ENCODE data around the gene EXOG. TPM values are rescaled to one million over a fixed set of nuclear protein-coding genes. Genes with fewer than 3 reads are reported as not detected.

EXOG gene
- total RNA-seq, 6 experiments from 2014 or later: 2.7 to 5.3 (median 3.9) TPM

DNA sequence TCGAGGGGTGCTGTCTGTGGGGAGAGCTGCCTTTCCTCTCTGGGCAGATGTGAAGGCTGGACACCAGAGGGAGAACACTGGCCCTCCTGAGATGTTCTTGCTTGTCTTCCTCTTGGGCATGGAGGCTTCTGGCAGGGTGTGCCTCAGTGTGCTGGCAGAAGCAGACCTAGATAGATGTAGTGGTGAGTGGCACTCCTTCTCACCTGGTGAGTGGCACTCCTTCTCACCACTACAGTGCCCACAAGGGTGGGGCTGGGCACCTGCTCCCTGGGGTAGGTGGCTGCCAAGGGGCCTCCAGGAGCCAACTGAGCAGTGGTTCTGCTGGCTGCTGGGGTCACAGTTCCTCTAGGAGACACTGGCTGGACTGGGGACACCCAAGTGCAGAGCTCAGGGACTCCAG, 23.8 kb upstream of the EXOG start:
- ATAC-seq (no peak), DNase-seq (no peak)
- no peak overlapping the region for H3K4me3 ChIP-seq
- intact Hi-C loops (cut with DNase I): loop anchor here in 1 of 2 donors (10.0 kb wide), 1 partner anchor 348 kb away; no protein-coding TSS in a partner anchor
- peaks cover 0 to 3% (median 0%) of the 10 kb centered on the region in 4 donors for H3K9me3 ChIP-seq
- TF ChIP-seq, protein P1, sequence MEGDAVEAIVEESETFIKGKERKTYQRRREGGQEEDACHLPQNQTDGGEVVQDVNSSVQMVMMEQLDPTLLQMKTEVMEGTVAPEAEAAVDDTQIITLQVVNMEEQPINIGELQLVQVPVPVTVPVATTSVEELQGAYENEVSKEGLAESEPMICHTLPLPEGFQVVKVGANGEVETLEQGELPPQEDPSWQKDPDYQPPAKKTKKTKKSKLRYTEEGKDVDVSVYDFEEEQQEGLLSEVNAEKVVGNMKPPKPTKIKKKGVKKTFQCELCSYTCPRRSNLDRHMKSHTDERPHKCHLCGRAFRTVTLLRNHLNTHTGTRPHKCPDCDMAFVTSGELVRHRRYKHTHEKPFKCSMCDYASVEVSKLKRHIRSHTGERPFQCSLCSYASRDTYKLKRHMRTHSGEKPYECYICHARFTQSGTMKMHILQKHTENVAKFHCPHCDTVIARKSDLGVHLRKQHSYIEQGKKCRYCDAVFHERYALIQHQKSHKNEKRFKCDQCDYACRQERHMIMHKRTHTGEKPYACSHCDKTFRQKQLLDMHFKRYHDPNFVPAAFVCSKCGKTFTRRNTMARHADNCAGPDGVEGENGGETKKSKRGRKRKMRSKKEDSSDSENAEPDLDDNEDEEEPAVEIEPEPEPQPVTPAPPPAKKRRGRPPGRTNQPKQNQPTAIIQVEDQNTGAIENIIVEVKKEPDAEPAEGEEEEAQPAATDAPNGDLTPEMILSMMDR (IDR thresholded peaks at IDR 0.05): no peak
- no peak for TF ChIP-seq POLR2A (IDR thresholded peaks at IDR 0.05)
- H3K4me1 ChIP-seq: peaks cover 3 to 57% (median 22%) of the 10 kb centered on the region in 4 donors
- WGBS (ENCODE audit: insufficient coverage, low coverage, low lambda C conversion rate, missing lambda C conversion rate): no CpG with 5 or more reads among the region's 1 CpG
- H3K36me3 ChIP-seq: no peaks in the 10 kb centered on the region
- peak overlapping the region in 1 of 3 donors; percentile 64 for H3K27ac ChIP-seq
- no peaks in the 10 kb centered on the region for H3K27me3 ChIP-seq

DNA sequence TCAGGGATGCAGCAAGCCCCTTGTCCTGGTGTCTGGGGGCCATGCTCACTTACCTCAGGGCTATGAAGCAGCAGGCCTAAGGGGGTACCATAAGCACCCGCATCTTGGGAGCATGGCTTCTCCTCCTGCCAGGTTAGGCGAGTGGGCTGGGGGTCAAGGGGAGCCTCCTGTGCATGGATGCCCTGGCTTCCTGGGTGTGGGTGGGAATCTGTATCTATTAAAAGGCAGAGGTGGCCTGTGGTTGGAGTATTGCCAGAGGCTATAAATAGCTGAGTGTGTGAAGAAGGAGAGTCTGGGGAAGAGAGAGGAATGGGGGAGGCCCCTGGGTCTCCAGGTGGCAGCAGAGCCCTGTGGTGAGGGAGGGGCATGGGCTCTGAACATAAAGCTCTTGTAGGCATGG, 22.9 kb upstream of the EXOG start:
- Histone ChIP-seq H3K27ac (no peak overlapping the region), H3K4me3 (no peak overlapping the region), H3K36me3 (no peaks in the 10 kb centered on the region), H3K9me3 (peaks cover 0 to 3% (median 0%) of the 10 kb centered on the region in 4 donors), H3K27me3 (no peaks in the 10 kb centered on the region), H3K4me1 (peaks cover 3 to 48% (median 20%) of the 10 kb centered on the region in 4 donors)
- DNase-seq (no peak), ATAC-seq (no peak)
- TF ChIP-seq, protein P1 (IDR thresholded peaks at IDR 0.05): no peak
- TF ChIP-seq POLR2A (IDR thresholded peaks at IDR 0.05): no peak
- no CpG with 5 or more reads among the region's 2 CpGs for WGBS (ENCODE audit: insufficient coverage, low coverage, low lambda C conversion rate, missing lambda C conversion rate)
- intact Hi-C loops (cut with DNase I): loop anchor here in 1 of 2 donors (10.0 kb wide), 1 partner anchor 348 kb away; no protein-coding TSS in a partner anchor

DNA sequence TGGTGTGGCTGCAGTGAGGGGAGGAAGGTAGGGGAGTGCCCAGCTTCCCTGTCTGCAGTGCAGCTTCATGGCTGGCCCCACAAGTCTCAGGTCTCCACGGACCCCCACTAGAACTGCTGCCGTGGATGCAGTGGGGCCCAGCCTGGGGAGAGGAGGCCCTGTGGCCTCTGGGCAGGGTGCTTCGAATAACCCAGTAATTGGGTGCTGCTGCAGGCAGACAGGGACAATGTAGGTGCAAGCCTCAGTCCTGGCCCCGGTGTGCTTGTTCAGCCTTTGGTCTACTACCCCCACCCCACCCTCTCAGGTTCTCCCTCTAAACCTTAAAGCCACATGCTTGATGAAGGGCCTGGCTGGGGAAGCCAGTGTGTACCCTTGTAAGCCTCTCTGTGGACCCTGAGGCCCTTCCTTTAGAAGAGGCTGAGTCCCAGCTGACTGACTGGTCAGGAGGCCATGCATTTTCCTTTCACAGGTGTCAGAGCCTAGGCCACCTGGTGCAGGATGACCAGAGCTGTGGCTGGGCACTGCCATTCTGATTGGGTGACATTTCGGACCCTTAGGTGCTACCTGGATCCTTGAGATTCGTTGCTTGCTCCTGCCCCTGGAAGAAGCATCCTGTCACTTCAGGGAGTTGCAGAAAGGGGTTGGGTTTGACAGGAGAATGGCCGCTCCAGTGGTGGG, 21.1 kb upstream of the EXOG start:
- ATAC-seq (no peak), DNase-seq (no peak)
- Histone ChIP-seq H3K9me3 (no peaks in the 10 kb centered on the region), H3K27ac (no peak overlapping the region), H3K36me3 (peaks cover 0 to 4% (median 0%) of the 10 kb centered on the region in 4 donors), H3K4me1 (peaks cover 3 to 34% (median 15%) of the 10 kb centered on the region in 4 donors), H3K27me3 (no peaks in the 10 kb centered on the region), H3K4me3 (no peak overlapping the region)
- WGBS (ENCODE audit: insufficient coverage, low coverage, low lambda C conversion rate, missing lambda C conversion rate): 100% methylated on average over 1 of the region's 7 CpGs
- intact Hi-C loops (cut with DNase I): loop anchor here in 1 of 2 donors (5.0 to 10.0 kb wide), 2 partner anchors 128 to 350 kb away; partner anchors contain the start of gene XYLB
- TF ChIP-seq POLR2A (IDR thresholded peaks at IDR 0.05): no peak
- TF ChIP-seq, protein P1 (IDR thresholded peaks at IDR 0.05): no peak

DNA sequence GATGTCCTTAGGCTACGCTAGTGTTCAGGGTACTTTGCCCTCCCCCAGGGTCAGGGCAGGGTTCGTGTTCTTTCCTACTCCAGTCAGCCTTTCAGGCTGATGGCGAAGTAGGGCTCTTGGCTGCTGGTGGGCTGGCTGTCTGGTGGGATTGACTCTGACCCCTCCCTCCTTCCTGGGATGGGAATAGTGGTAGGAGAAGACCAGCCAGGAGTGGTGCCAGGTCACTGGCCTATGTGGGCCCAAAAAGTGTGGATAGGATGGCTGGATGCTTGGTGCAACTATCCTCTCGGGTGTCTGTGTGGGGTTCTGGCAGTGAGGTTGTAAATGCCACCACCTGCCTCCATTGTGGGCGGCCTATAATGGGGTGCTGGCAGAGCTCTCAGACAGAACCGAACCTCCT, 20.4 kb upstream of the EXOG start:
- Histone ChIP-seq H3K27ac (no peak overlapping the region), H3K36me3 (peaks cover 0 to 9% (median under 1%) of the 10 kb centered on the region in 4 donors), H3K27me3 (no peaks in the 10 kb centered on the region), H3K4me1 (peaks cover 3 to 28% (median 12%) of the 10 kb centered on the region in 4 donors), H3K4me3 (no peak overlapping the region), H3K9me3 (no peaks in the 10 kb centered on the region)
- ATAC-seq (no peak), DNase-seq (no peak)
- WGBS (ENCODE audit: insufficient coverage, low coverage, low lambda C conversion rate, missing lambda C conversion rate): 79% methylated on average over 2 of the region's 6 CpGs
- TF ChIP-seq POLR2A (IDR thresholded peaks at IDR 0.05): no peak
- intact Hi-C loops (cut with DNase I): loop anchor here in 1 of 2 donors (5.0 to 10.0 kb wide), 2 partner anchors 128 to 351 kb away; partner anchors contain the start of gene XYLB

DNA sequence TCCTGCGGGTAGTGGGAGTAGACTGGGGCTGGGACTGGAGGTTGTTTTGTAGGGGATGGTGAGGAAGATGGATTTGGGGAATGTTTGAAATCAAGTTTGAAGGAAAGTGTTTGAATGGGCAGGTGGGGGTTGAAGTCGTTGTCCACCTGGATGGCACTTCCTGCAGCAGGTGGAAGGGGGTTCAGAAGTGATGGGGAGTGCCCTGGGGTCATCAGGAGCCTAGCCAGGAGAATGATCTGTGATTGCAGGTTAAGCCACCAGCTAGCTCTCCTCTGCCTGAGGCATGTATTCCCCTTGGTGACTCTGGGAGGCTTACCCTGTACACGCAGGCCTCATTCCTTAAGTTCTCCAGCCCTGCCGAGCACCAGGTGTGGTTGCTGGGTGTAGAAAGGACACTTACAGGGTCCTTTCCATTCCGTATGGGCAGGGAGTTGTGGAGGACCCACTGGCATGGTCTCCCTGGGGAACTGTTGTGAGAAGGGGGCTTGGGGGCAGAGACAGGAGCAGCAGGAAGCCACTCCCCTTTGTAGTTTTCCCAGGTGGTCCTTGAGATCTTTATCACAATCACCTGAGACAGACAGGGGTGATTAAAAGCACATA, 19.9 kb upstream of the EXOG start:
- ATAC-seq (no peak), DNase-seq (no peak)
- 93% methylated on average over 2 of the region's 5 CpGs for WGBS (ENCODE audit: insufficient coverage, low coverage, low lambda C conversion rate, missing lambda C conversion rate)
- no peak overlapping the region for H3K4me3 ChIP-seq
- no peak for TF ChIP-seq POLR2A (IDR thresholded peaks at IDR 0.05)
- TF ChIP-seq, protein P1 (IDR thresholded peaks at IDR 0.05): no peak
- H3K27ac ChIP-seq: no peak overlapping the region
- intact Hi-C loops (cut with DNase I): loop anchor here in 1 of 2 donors (5.0 to 10.0 kb wide), 2 partner anchors 129 to 351 kb away; partner anchors contain the start of gene XYLB
- no peaks in the 10 kb centered on the region for H3K27me3 ChIP-seq
- H3K9me3 ChIP-seq: no peaks in the 10 kb centered on the region
- peaks cover 3 to 23% (median 9%) of the 10 kb centered on the region in 4 donors for H3K4me1 ChIP-seq
- peaks cover 0 to 14% (median 4%) of the 10 kb centered on the region in 4 donors for H3K36me3 ChIP-seq
